Activated naive CD4-positive, alpha-beta T cell treated with anti-CD3 and anti-CD28 coated beads, Interleukin-2, amount 50 U/mL, for 16 hours (primary cell): ENCODE measurements around the gene PEF1.
A peak's percentile ranks its signal among the peaks of the same experiment; 100 is the strongest.

ENCODE experiments used
- DNase-seq: peaks from one replicate; pipeline ENCODE4 v3.0.0-alpha.2; 2020

PEF1 gene

DNA sequence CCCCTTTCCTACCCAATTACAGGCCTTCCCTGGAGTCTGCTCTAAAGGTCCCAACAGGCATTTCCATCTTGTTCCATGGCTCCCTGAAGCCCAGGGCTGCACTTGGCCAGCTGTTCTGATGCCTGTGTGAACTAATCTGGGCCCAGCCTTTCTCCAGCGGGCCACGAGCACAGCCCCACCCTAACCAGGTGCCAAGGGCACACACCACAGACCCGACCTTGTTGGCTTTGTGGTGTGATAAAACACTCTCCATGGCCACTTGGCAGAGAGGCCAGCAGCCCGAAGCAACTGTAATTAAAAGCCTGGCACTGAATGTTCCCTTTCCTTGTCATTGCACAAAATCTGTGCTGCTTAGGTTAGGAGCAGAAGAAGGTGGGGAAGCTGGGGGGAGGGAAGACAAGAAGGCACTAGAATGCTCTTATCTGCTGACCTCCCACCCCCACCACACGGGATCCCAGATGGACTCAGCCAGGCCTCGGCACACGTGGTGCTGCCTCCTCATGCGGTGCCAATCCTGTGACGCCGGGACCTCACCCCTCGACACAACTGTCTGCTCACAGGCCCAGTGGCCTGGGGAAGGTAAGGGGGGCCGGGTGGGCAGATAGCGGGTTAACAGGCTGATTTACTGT, 17.3 kb downstream of the PEF1 start:
- DNase-seq = no peak

- DNase-seq = no peak
These were observed 18.2 kb downstream of the PEF1 start for GRCh38 chr1:31626223-31627207.

GRCh38 chr1:31625561-31626222, 19.0 kb downstream of the PEF1 start:
- DNase-seq = no peak

DNA sequence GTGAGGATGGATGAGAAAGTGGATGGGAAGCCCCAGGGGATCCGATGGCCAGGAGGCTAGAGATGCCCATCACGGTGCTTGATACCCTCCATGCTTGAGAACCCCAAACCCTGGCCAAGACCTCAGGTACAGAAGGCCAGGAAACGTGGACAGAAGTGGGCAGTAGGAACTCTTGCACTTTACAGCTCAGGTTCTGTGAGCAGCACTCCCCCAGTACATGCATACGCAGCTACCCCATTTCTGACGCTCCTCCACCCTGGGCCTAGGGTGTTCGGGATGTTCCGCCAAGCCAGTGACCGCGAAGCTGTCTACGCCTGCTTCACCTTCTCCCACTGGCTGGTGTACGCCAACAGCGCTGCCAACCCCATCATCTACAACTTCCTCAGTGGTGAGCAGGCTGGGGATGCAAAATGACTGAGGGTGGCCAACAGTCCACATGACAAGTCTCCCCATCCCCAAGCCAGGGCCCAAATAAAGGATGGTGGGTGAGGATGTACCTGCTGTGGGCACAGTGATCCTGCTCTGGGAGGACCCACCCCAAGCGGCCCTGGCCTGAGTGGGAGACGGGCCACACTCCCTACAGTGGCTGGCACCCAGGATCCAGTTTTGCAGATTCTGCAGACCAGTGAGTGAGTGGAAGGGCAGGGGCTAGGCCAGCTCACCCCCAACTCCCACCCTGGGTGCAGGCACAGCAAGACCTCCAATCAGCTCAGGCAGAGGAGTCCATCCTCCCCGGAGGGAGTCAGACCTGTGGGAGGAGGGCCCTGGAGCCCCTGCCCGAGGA, 19.8 kb downstream of the PEF1 start:
- no peak for DNase-seq

- DNase-seq = no peak
These were observed 20.4 kb downstream of the PEF1 start for GRCh38 chr1:31624309-31624708.

DNA sequence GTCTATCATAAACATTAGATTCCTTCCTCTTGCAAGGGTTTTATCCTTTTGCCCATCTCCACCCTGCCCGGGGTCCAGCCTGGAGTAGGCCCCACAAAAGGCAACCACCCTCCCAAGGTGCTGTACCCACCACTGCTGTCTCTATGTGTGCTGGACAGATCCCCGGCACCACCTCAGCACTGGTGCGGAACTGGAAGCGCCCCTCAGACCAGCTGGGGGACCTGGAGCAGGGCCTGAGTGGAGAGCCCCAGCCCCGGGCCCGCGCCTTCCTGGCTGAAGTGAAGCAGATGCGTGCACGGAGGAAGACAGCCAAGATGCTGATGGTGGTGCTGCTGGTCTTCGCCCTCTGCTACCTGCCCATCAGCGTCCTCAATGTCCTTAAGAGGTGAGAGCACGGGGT, 21.3 kb downstream of the PEF1 start:
- no peak for DNase-seq

DNA sequence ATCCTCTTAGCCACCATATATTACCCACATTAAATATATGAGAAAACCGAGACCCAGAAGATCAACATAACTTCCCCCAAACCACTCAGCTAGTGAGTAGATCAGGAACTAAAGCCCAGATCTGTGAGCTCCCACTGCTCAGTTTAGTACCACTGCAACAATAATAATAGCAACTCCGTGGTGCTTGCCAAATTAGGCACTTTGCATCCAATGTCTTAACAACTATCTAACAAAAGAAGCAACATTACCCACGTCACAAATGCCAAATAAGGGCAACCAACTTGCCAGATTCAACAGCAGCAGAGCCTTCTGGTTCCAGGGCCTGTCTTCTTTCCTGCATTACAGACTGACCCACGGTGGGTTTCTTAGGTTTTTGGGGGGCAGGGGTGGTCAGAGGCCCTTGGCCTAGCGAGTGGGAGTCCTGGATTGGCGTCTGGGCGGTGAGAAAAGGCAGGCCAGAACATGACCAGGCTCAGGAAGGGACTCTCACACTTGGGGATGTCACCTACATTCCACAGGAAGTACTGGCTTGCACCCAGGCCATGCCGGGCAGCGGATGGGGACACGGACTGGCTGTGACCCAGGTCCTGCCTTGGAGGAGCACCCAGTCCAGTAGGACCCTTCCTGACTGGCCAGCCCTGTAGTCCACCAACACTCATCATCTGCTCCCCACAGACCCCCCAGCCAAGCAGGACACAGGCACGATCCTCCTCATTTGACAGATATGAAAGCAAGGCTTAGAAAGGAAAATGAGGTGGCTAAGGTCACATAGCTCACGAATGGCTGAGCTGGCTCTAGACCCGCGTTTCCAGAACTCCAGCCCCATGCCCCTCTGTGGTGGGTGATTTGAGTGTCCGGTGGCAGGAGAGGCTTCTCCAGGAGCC, 22.6 kb downstream of the PEF1 start:
- DNase-seq = no peak

DNA sequence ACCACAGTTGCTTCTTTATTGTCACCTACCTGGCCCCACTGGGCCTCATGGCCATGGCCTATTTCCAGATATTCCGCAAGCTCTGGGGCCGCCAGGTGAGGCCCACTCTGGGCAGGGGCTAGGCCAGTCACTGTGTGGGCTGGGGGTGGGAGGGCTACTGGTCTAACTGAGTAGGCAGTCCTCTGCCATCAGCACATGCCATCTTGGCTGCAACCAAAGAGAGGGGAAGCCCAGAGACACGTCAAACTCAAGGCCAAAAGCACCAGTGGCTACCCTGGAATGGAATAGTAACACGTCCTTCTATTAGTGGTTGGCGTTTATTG, 23.2 kb downstream of the PEF1 start:
- DNase-seq = no peak

GRCh38 chr1:31620631-31621497, 23.8 kb downstream of the PEF1 start:
- no peak for DNase-seq

DNA sequence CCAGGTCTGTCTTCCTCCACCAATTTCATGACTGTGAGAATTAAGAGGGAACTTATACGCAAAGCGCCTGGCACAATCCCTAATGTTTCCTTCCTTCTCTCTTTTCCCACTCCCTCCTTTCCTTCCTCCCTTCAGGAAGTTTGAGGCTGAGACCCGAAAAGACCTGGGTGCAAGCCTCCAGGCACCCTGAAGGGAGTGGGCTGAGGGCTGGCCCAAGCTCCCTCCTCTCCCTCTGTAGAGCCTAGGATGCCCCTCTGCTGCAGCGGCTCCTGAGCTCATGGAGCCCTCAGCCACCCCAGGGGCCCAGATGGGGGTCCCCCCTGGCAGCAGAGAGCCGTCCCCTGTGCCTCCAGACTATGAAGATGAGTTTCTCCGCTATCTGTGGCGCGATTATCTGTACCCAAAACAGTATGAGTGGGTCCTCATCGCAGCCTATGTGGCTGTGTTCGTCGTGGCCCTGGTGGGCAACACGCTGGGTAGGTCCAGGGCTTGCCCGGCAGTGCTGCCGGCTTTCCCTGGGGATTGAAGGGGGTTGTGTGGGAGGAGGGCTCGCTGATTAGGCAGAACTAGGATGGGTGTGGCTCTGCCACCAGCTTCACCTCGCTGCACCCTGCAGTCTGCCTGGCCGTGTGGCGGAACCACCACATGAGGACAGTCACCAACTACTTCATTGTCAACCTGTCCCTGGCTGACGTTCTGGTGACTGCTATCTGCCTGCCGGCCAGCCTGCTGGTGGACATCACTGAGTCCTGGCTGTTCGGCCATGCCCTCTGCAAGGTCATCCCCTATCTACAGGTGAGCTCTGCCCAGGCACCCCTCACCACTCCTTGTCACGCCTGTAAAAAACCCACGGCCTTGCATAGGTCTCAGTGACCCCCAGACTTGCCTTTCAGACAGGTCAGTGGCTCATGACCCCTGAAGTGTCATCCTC, 25.5 kb downstream of the PEF1 start:
- no peak for DNase-seq

GRCh38 chr1:31617916-31618746, 26.5 kb downstream of the PEF1 start:
- DNase-seq = peak; percentile 56

- DNase-seq = no peak
These were observed 27.3 kb downstream of the PEF1 start, which contains the start of gene HCRTR1 for GRCh38 chr1:31617218-31617915. HCRTR1 (plus strand) TSS chr1:31617689; CDS start chr1:31619193, 1,504 bp downstream.

- no peak for DNase-seq
These were observed 28.7 kb downstream of the PEF1 start for GRCh38 chr1:31615939-31616338.

DNA sequence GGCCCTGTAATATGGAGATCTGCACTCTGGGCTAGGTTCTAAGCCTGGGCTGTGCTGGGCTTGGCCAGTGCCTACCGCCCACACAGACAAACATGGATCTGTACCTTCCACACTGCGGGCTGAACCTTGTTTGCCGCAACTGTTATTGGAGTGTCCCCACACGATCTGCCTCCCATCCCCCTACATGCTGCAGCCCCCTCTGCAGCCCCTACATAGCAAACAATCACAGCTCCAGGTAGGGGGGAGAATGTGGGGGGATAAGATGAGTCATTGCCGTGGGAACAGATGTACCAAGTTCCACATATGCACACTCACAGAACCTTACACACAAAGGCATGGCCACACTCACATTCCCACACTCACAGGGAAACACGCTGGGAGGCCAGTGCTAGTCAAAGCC, 29.3 kb downstream of the PEF1 start:
- no peak for DNase-seq

DNA sequence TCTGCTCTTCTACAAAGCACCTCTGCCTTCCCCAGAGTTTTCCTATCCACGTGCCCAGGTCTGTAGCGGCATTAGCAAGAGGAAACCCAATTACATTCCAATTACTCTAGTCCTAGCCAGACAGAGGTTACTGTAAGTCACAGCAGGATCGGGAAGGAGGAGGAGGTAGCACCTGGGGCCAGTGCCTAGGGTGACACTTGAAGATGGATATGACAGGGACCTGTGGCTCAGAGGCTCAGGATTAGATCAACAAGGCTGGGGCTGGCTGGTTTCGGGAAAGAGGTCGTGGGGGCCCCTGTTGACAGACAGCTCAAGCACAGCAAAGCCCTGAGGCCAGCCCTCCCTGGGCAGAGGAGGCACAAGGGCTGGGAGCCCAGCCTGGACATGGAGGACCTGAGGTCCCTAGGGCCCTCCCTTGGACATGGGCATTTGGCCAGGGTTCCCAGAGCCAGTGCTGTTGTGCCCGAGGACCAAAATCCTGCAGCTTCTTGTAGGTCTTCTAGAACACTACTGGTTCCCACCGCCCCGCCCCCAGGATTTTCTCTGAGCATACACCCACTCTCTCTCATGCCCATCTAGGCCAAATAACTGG, 30.2 kb downstream of the PEF1 start:
- DNase-seq = no peak

DNA sequence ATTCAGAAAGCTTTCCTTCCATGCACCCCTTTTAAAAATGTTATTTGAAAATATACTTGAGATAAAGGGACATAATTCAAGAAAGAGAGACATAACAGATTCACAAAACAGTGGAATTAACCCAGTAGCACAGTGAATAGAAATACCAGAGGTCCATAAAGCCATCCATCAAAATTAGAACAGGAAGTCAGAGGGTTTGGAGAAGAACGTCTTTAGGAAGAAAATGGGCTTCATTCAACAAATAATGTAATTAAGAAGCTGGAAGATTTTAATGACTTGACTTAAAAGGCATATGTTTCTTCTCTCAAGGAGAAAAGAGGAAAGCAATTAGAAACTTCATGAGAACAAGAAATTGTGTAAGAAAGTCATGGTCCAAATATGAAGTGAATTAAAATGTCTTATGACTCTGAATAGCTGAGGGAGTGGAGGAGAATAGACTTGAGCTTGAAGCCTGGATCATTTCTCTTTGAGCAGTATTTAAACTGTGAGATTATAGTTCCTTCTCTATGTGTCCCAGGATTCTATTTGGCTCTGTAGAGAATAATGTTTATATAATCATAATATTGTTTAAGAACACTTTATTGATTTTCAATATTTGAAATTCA, 35.1 kb downstream of the PEF1 start:
- no peak for DNase-seq

GRCh38 chr1:31607360-31607759, 37.3 kb downstream of the PEF1 start:
- DNase-seq = no peak
